K562 (cell line): ENCODE measurements around the gene SENP1. TPM values are rescaled to one million over a fixed set of nuclear protein-coding genes. Genes with fewer than 3 reads are reported as not detected.

ENCODE experiments used
- ATAC-seq: fragments of 200-7000 bp; cut with Tn5 transposase; 3 replicates; pipeline ENCODE4 v1.9.1; 2020; ENCODE audit warnings: moderate library complexity
- BruUV-seq: library from RNA; stranded (reverse); fragments of 400-500 nt; replicated peaks from 2 replicates; lab custom pipeline; 2021; lab: Mats Ljungman, UMichigan
- CTCF ChIA-PET: fragments of 300-600 bp; formaldehyde crosslinking; extraction: SDS; loops from one replicate; lab custom pipeline; 2021; ENCODE audit warnings: low intra/inter-chr PET ratio; lab: Yijun Ruan, JAX
- POLR2A ChIA-PET: fragments of 300-600, 350-650 bp; sonication (Branson Sonifier 250); formaldehyde crosslinking; extraction: SDS; loops from one replicate; lab custom pipeline; 2021; ENCODE audit warnings: antibody characterized with exemption, inconsistent platforms; lab: Yijun Ruan, JAX
- DNase-seq, 4 experiments: peaks; one replicate each; pipeline versions ENCODE4 v3.0.0 to v3.0.0-alpha.2; 2011 to 2018; ENCODE audit warnings: low spot score in 3 of 4, mixed read lengths in 3 of 4; ENCODE audit errors: extremely low read depth in 1 of 4
- FAIRE-seq: peaks from 2 replicates; lab custom pipeline; 2011; peaks lifted over from hg19 to GRCh38; lab: Jason Lieb, UNC
- H2AFZ ChIP-seq: 2 replicates; pipeline ENCODE4 v1.6.0; 2011; ENCODE audit warnings: low read depth, low read length, control low read depth, inconsistent platforms
- H3K27ac ChIP-seq: fragments of 200-600 bp; 3 replicates; pipeline ENCODE4 v1.8.0; 2011; ENCODE audit warnings: low read depth, mild to moderate bottlenecking, control low read depth, inconsistent platforms, low read length, moderate library complexity, mixed read lengths; ENCODE audit errors: extremely low read depth
- H3K27me3 ChIP-seq, 2 experiments: fragments of 300-600 bp in 1 of 2; 2 replicates in 1 of 2; 3 replicates in 1 of 2; pipeline versions ENCODE4 v1.6.0 to v1.8.0; 2011; ENCODE audit warnings: inconsistent platforms in 2 of 2, low read length in 2 of 2, mild to moderate bottlenecking in 1 of 2, mixed read lengths in 1 of 2, moderate library complexity in 1 of 2; ENCODE audit not compliant: control insufficient read depth in 2 of 2, insufficient read depth in 2 of 2
- H3K36me3 ChIP-seq: fragments of 300-600 bp; 3 replicates; pipeline ENCODE4 v1.8.0; 2011; ENCODE audit warnings: mild to moderate bottlenecking, low read length, inconsistent platforms; ENCODE audit not compliant: control insufficient read depth, insufficient read depth
- H3K4me1 ChIP-seq, 2 experiments: fragments of 200-600 bp in 1 of 2; replicated peaks in 1 of 2; 2 replicates in 1 of 2; 3 replicates in 1 of 2; pipeline versions ENCODE4 v1.5.1 to v1.8.0; 2011; ENCODE audit warnings: inconsistent platforms in 2 of 2, low read length in 2 of 2, mild to moderate bottlenecking in 1 of 2, mixed read lengths in 1 of 2, moderate library complexity in 1 of 2; ENCODE audit not compliant: control insufficient read depth in 2 of 2, insufficient read depth in 2 of 2
- H3K4me2 ChIP-seq: 2 replicates; pipeline ENCODE4 v1.6.1; 2011; ENCODE audit warnings: low read length, control low read depth, inconsistent platforms, mixed read lengths; ENCODE audit not compliant: insufficient read depth
- H3K4me3 ChIP-seq: fragments of 200-600 bp; sonication (generic), shearing (Covaris generic); 2 replicates; pipeline ENCODE4 v1.5.1; 2016; ENCODE audit warnings: control low read depth, inconsistent platforms
- H3K79me2 ChIP-seq: fragments of 200-600 bp; 3 replicates; pipeline ENCODE4 v1.8.0; 2011; ENCODE audit warnings: low read length, inconsistent platforms; ENCODE audit not compliant: control insufficient read depth, insufficient read depth
- H3K9ac ChIP-seq, 2 experiments: 2 replicates each; pipeline versions ENCODE4 v1.6.0 to v1.6.1; 2011; ENCODE audit warnings: low read depth in 2 of 2, low read length in 2 of 2, control low read depth in 1 of 2, inconsistent platforms in 1 of 2, mild to moderate bottlenecking in 1 of 2, mixed read lengths in 1 of 2; ENCODE audit not compliant: insufficient read depth in 1 of 2
- H3K9me1 ChIP-seq: one replicate; pipeline ENCODE4 v1.6.0; 2011; ENCODE audit warnings: inconsistent platforms, mild to moderate bottlenecking, low read length, moderate library complexity; ENCODE audit not compliant: control insufficient read depth, insufficient read depth
- H3K9me3 ChIP-seq: replicated peaks from 2 replicates; pipeline ENCODE4 v1.5.1; 2011; ENCODE audit warnings: low read depth, low read length, inconsistent platforms; ENCODE audit not compliant: control insufficient read depth, insufficient read depth
- H4K20me1 ChIP-seq: replicated peaks from 2 replicates; pipeline ENCODE4 v1.6.1; 2011; ENCODE audit warnings: low read length, inconsistent platforms, mixed read lengths; ENCODE audit not compliant: control insufficient read depth, insufficient read depth
- DDX20 ChIP-seq: fragments of 450-650 bp; IDR thresholded peaks from 2 replicates; pipeline ENCODE4 v1.6.1; 2016; ENCODE audit warnings: missing genetic modification characterization, low read depth, mild to moderate bottlenecking, missing compliant biosample characterization, moderate library complexity
- FIP1L1 ChIP-seq: fragments of 200-400 bp; formaldehyde crosslinking; IDR thresholded peaks from 2 replicates; pipeline ENCODE4 v1.6.1; 2018; ENCODE audit warnings: mild to moderate bottlenecking, low read depth, low read length; ENCODE audit not compliant: poor library complexity, severe bottlenecking
- FOXM1 ChIP-seq, 2 experiments: fragments of 450-650 bp in 1 of 2; sonication (generic) in 1 of 2; formaldehyde crosslinking in 1 of 2; IDR thresholded peaks; 2 replicates each; pipeline versions ENCODE4 v1.6.1 to v1.9.0; 2017 to 2022; ENCODE audit warnings: low read depth in 2 of 2, mild to moderate bottlenecking in 2 of 2, missing genetic modification reagents in 1 of 2, moderate library complexity in 1 of 2
- ID3 ChIP-seq, 2 experiments: fragments of 250-450 bp in 1 of 2; fragments of 450-650 bp in 1 of 2; sonication (Bioruptor Pico) in 1 of 2; IDR thresholded peaks; 2 replicates each; pipeline versions ENCODE4 v1.6.1 to v1.8.0; 2016 to 2021; ENCODE audit warnings: mild to moderate bottlenecking in 2 of 2, moderate library complexity in 2 of 2, missing compliant biosample characterization in 1 of 2, missing genetic modification characterization in 1 of 2
- KAT7 ChIP-seq: sonication (generic); formaldehyde crosslinking; IDR thresholded peaks from 2 replicates; pipeline ENCODE4 v1.8.0; 2022; ENCODE audit warnings: missing genetic modification reagents, mild to moderate bottlenecking, borderline replicate concordance
- NBN ChIP-seq: fragments of 450-650 bp; IDR thresholded peaks from 2 replicates; pipeline ENCODE4 v1.6.1; 2016; ENCODE audit warnings: low read depth, mild to moderate bottlenecking
- WGBS: fragments of 100-300 bp; shearing (Covaris generic); methylation state at CpG from one replicate; pipeline ENCODE4 v1.1.6; 2016; ENCODE audit warnings: low coverage, mixed read lengths; ENCODE audit not compliant: insufficient coverage; ENCODE audit errors: missing lambda C conversion rate; 5-methylcytosine and 5-hydroxymethylcytosine counted together
- in situ Hi-C: fragments of 300-500 bp; cut with MboI; formaldehyde crosslinking; loops from 4 replicates; pipeline ENCODE4 v1.15.0; 2018; ENCODE audit warnings: inconsistent platforms, mixed read lengths
- intact Hi-C: fragments of 100-400 bp; cut with micrococcal nuclease; formaldehyde crosslinking; loops from 2 replicates; pipeline ENCODE4 v1.14.2; 2022
- polyA plus RNA-seq, 8 experiments: library from polyadenylated mRNA; depleted of rRNA in 4 of 8; stranded (reverse) in 5 of 8; unstranded in 3 of 8; fragments of >200 nt; fragmentation: Nextera tagmentation in 2 of 8; fragmentation: Illumina TruSeq in 1 of 8; extraction: Ambion mirVana in 2 of 8; extraction: Trizol in 1 of 8; gene quantifications; 2 replicates each; pipeline versions ENCODE4 v1.2.1 to v1.2.3, GENCODE V29; 2011 to 2014; ENCODE audit warnings: inconsistent platforms in 1 of 8, missing spikeins in 1 of 8
- total RNA-seq, 7 experiments: library from RNA; depleted of rRNA in 6 of 7; stranded (reverse); fragments of >200 nt in 6 of 7; fragmentation: Illumina TruSeq in 2 of 7; extraction: Trizol in 2 of 7; gene quantifications; 2 replicates each; pipeline versions ENCODE4 v1.2.1 to v1.2.3, GENCODE V29; 2011 to 2021; ENCODE audit warnings: low replicate concordance in 1 of 7

SENP1 gene
- total and polyA plus RNA-seq, 9 of the 15 experiments (the other 6 are each of a cell fraction or from before 2014, with no cell fraction given) = 15.5 to 59.0 (median 36.3) TPM

- TF ChIP-seq NBN (no peak), DDX20 (tag) (no peak), FOXM1 (IDR thresholded peaks at IDR 0.05; ENCODE audit: low read depth) (no peak), FOXM1 (CRISPR knock-in tag; IDR thresholded peaks at IDR 0.05; ENCODE audit: low read depth) (no peak), FIP1L1 (no peak), ID3 (CRISPR knock-in tag; IDR thresholded peaks at IDR 0.05) (no peak), ID3 (tag; IDR thresholded peaks at IDR 0.05) (no peak), KAT7 (CRISPR knock-in tag) (no peak)
- intact Hi-C loops = no loop called here
- ChIA-PET CTCF (no interaction called here), POLR2A (no interaction called here)
- FAIRE-seq (no peak), DNase-seq (no peak), ATAC-seq (no peak)
- H3K27ac ChIP-seq = no peak overlapping the region
- H3K4me2 ChIP-seq = no peak overlapping the region
- H3K4me1 ChIP-seq = no peaks in the 10 kb centered on the region; a peak in 1 of 5 replicates
- H2AFZ ChIP-seq = no peak overlapping the region
- H3K36me3 ChIP-seq = no peaks in the 10 kb centered on the region
- no peaks in the 10 kb centered on the region for H3K9me1 ChIP-seq
- H3K27me3 ChIP-seq = peaks cover 21 to 23% of the 10 kb centered on the region in 2 experiments
- no TSS peak for BruUV-seq
- 2% methylated on average over 5 of the region's 5 CpGs for whole genome bisulfite sequencing
- no peak overlapping the region for H3K4me3 ChIP-seq
- H4K20me1 ChIP-seq = no peaks in the 10 kb centered on the region
- no peak overlapping the region for H3K9ac ChIP-seq
- H3K79me2 ChIP-seq = no peaks in the 10 kb centered on the region
- in situ Hi-C loops = no loop called here
- H3K9me3 ChIP-seq = no peaks in the 10 kb centered on the region
Observed at GRCh38 chr12:48023386-48023785, 82.5 kb downstream of the SENP1 start.
